IMR-90 (cell line): Measurements from ENCODE around the gene PPP2R5B. TPM values are rescaled to one million over a fixed set of nuclear protein-coding genes. Genes with fewer than 3 reads are reported as not detected.

Experiments
- ATAC-seq: fragments of 200-7000 bp; cut with Tn5 transposase; 2 replicates; pipeline ENCODE4 v1.9.1; 2020; ENCODE audit warnings: low read depth, mild to moderate bottlenecking, moderate library complexity
- BruUV-seq: library from RNA; stranded (reverse); fragments of 400-500 nt; replicated peaks from 2 replicates; lab custom pipeline; 2021; lab: Mats Ljungman, UMichigan
- CTCF ChIA-PET: fragments of 300-600 bp; formaldehyde crosslinking; extraction: SDS; loops from one replicate; lab custom pipeline; 2021; ENCODE audit warnings: antibody characterized with exemption; lab: Yijun Ruan, JAX
- POLR2A ChIA-PET: fragments of 300-600 bp; sonication (Branson Sonifier 250); formaldehyde crosslinking; loops from one replicate; lab custom pipeline; 2022; ENCODE audit warnings: antibody characterized with exemption; ENCODE audit not compliant: unreplicated experiment; lab: Charles Lee
- DNase-seq: peaks from one replicate; pipeline ENCODE4 v3.0.0; 2013
- H2AFZ ChIP-seq: replicated peaks from 2 replicates; pipeline ENCODE3; 2013; ENCODE audit warnings: low read length, mild to moderate bottlenecking; ENCODE audit not compliant: poor library complexity
- H2AK5ac ChIP-seq: 2 replicates; pipeline ENCODE4 v1.6.1; 2013; ENCODE audit warnings: low read depth, low read length, inconsistent platforms
- H2AK9ac ChIP-seq: replicated peaks from 2 replicates; pipeline ENCODE3; 2013; ENCODE audit warnings: mild to moderate bottlenecking, low read depth, low read length, moderate library complexity; ENCODE audit not compliant: poor library complexity
- H2BK120ac ChIP-seq: 2 replicates; pipeline ENCODE4 v1.6.1; 2013; ENCODE audit warnings: low read depth, low read length, inconsistent platforms
- H2BK15ac ChIP-seq: 3 replicates; pipeline ENCODE4 v1.6.1; 2013; ENCODE audit warnings: low read depth, low read length, inconsistent platforms
- H2BK20ac ChIP-seq: 2 replicates; pipeline ENCODE4 v1.6.1; 2013; ENCODE audit warnings: low read depth, mild to moderate bottlenecking, inconsistent platforms, low read length, moderate library complexity
- H2BK5ac ChIP-seq: 2 replicates; pipeline ENCODE4 v1.6.1; 2013; ENCODE audit warnings: mild to moderate bottlenecking, low read depth, low read length, inconsistent platforms; ENCODE audit not compliant: poor library complexity, severe bottlenecking
- H3K14ac ChIP-seq: replicated peaks from 2 replicates; pipeline ENCODE4 v1.6.1; 2013; ENCODE audit warnings: low read depth, low read length, inconsistent platforms
- H3K18ac ChIP-seq: 2 replicates; pipeline ENCODE4 v1.6.1; 2013; ENCODE audit warnings: low read depth, low read length, control low read depth
- H3K23ac ChIP-seq: 2 replicates; pipeline ENCODE4 v1.6.1; 2013; ENCODE audit warnings: low read depth, low read length, inconsistent platforms
- H3K27ac ChIP-seq: 2 replicates; pipeline ENCODE4 v1.5.1; 2013; ENCODE audit warnings: mild to moderate bottlenecking, control low read depth, low read length; ENCODE audit not compliant: insufficient read depth
- H3K27me3 ChIP-seq: 2 replicates; pipeline ENCODE4 v1.6.1; 2013; ENCODE audit warnings: low read length; ENCODE audit not compliant: control insufficient read depth, insufficient read depth
- H3K36me3 ChIP-seq: 2 replicates; pipeline ENCODE4 v1.6.1; 2013; ENCODE audit warnings: low read length, mixed read lengths; ENCODE audit not compliant: control insufficient read depth, insufficient read depth
- H3K4ac ChIP-seq: 2 replicates; pipeline ENCODE4 v1.6.1; 2013; ENCODE audit warnings: low read depth, low read length, inconsistent platforms
- H3K4me1 ChIP-seq: 2 replicates; pipeline ENCODE4 v1.6.1; 2013; ENCODE audit warnings: low read length, mixed read lengths; ENCODE audit not compliant: control insufficient read depth, insufficient read depth
- H3K4me2 ChIP-seq: 2 replicates; pipeline ENCODE4 v1.6.1; 2013; ENCODE audit warnings: low read depth, mild to moderate bottlenecking, control low read depth, low read length, moderate library complexity
- H3K4me3 ChIP-seq: 2 replicates; pipeline ENCODE4 v1.5.1; 2013; ENCODE audit warnings: low read depth, mild to moderate bottlenecking, control low read depth, low read length, moderate library complexity; ENCODE audit not compliant: insufficient read depth
- H3K56ac ChIP-seq: 2 replicates; pipeline ENCODE4 v1.6.1; 2013; ENCODE audit warnings: low read length, inconsistent platforms; ENCODE audit not compliant: insufficient read depth; ENCODE audit errors: extremely low read depth
- H3K79me1 ChIP-seq, 2 experiments: 2 replicates each; pipeline ENCODE4 v1.6.1; 2013; ENCODE audit warnings: low read length in 2 of 2, inconsistent platforms in 1 of 2, low read depth in 1 of 2
- H3K9ac ChIP-seq: 2 replicates; pipeline ENCODE4 v1.6.1; 2013; ENCODE audit warnings: low read depth, low read length, control low read depth
- H3K9me1 ChIP-seq: 2 replicates; pipeline ENCODE4 v1.6.1; 2013; ENCODE audit warnings: low read length, inconsistent platforms; ENCODE audit not compliant: insufficient read depth
- H3K9me3 ChIP-seq: 2 replicates; pipeline ENCODE4 v1.6.1; 2013; ENCODE audit warnings: low read length; ENCODE audit not compliant: control insufficient read depth, insufficient read depth
- H4K20me1 ChIP-seq: 2 replicates; pipeline ENCODE4 v1.6.1; 2013; ENCODE audit warnings: low read length, inconsistent platforms; ENCODE audit not compliant: insufficient read depth
- H4K5ac ChIP-seq: 2 replicates; pipeline ENCODE4 v1.6.1; 2013; ENCODE audit warnings: mild to moderate bottlenecking, low read depth, low read length, control low read depth
- H4K8ac ChIP-seq, 2 experiments: 2 replicates each; pipeline ENCODE4 v1.6.1; 2013; ENCODE audit warnings: low read depth in 2 of 2, low read length in 2 of 2, control low read depth in 1 of 2, inconsistent platforms in 1 of 2
- H4K91ac ChIP-seq: 2 replicates; pipeline ENCODE4 v1.6.1; 2013; ENCODE audit warnings: low read depth, low read length, inconsistent platforms; ENCODE audit not compliant: insufficient read depth
- BHLHE40 ChIP-seq: fragments of 150-350 bp; IDR thresholded peaks from 2 replicates; pipeline ENCODE4 v1.6.1; 2016; ENCODE audit warnings: mild to moderate bottlenecking, low read depth, low read length
- CEBPB ChIP-seq: IDR thresholded peaks from 2 replicates; pipeline ENCODE4 v1.6.1; 2012; ENCODE audit warnings: low read depth, low read length, improper control_type of control experiment
- CHD1 ChIP-seq: IDR thresholded peaks from 2 replicates; pipeline ENCODE4 v1.6.1; 2012; ENCODE audit warnings: low read depth, low read length, improper control_type of control experiment
- ELK1 ChIP-seq: fragments of 150-350 bp; IDR thresholded peaks from 2 replicates; pipeline ENCODE4 v1.6.1; 2016; ENCODE audit warnings: low read depth, mild to moderate bottlenecking, low read length, moderate library complexity, borderline replicate concordance
- FOS ChIP-seq: fragments of 150-350 bp; IDR thresholded peaks from 2 replicates; pipeline ENCODE4 v1.6.1; 2016; ENCODE audit warnings: low read depth, low read length
- MAFK ChIP-seq: IDR thresholded peaks from 2 replicates; pipeline ENCODE4 v1.6.1; 2012; ENCODE audit warnings: low read depth, low read length, improper control_type of control experiment
- MAZ ChIP-seq: IDR thresholded peaks from 2 replicates; pipeline ENCODE4 v1.6.1; 2012; ENCODE audit warnings: low read depth, mild to moderate bottlenecking, low read length, improper control_type of control experiment, moderate library complexity, borderline replicate concordance
- MXI1 ChIP-seq: IDR thresholded peaks from 2 replicates; pipeline ENCODE4 v1.6.1; 2012; ENCODE audit warnings: low read depth, mild to moderate bottlenecking, low read length, moderate library complexity, borderline replicate concordance
- NFE2L2 ChIP-seq: fragments of 150-350 bp; IDR thresholded peaks from 2 replicates; pipeline ENCODE4 v1.6.1; 2016; ENCODE audit warnings: low read depth, mild to moderate bottlenecking, low read length
- POLR2A ChIP-seq: IDR thresholded peaks from 2 replicates; pipeline ENCODE4 v1.6.1; 2012; ENCODE audit warnings: mild to moderate bottlenecking, low read depth, low read length
- RAD21 ChIP-seq: IDR thresholded peaks from 2 replicates; pipeline ENCODE4 v1.6.1; 2012; ENCODE audit warnings: low read length, improper control_type of control experiment
- RCOR1 ChIP-seq: IDR thresholded peaks from 2 replicates; pipeline ENCODE4 v1.6.1; 2012; ENCODE audit warnings: mild to moderate bottlenecking, low read length, improper control_type of control experiment; ENCODE audit not compliant: insufficient replicate concordance
- RFX5 ChIP-seq: IDR thresholded peaks from 2 replicates; pipeline ENCODE4 v1.8.0; 2012; ENCODE audit warnings: low read depth, mild to moderate bottlenecking, low read length, moderate library complexity
- SMC3 ChIP-seq: fragments of 150-350 bp; IDR thresholded peaks from 2 replicates; pipeline ENCODE4 v1.6.1; 2016; ENCODE audit warnings: low read depth, mild to moderate bottlenecking, antibody characterized with exemption, low read length, moderate library complexity
- USF2 ChIP-seq: fragments of 150-350 bp; IDR thresholded peaks from 2 replicates; pipeline ENCODE4 v1.6.1; 2017; ENCODE audit warnings: mild to moderate bottlenecking, antibody characterized with exemption, low read length, low read depth
- WGBS, 2 experiments: methylation state at CpG; one replicate each; pipeline versions ENCODE4 v1.1.5 to v1.1.7; 2013; ENCODE audit warnings: missing lambda C conversion rate in 2 of 2; ENCODE audit not compliant: insufficient read length in 1 of 2; ENCODE audit errors: extremely low coverage in 2 of 2; 5-methylcytosine and 5-hydroxymethylcytosine counted together
- dilution Hi-C: fragments of 300-500 bp; cut with HindIII; formaldehyde crosslinking; loops from one replicate; pipeline ENCODE4 v1.14.3; 2018; ENCODE audit warnings: low sequenced_read_pairs; ENCODE audit not compliant: unreplicated experiment
- in situ Hi-C: fragments of 300-500 bp; cut with MboI; formaldehyde crosslinking; loops from 3 replicates; pipeline ENCODE4 v1.14.3; 2019; ENCODE audit warnings: low sequenced_read_pairs, inconsistent platforms, mixed read lengths
- intact Hi-C: fragments of 100-400 bp; cut with micrococcal nuclease; formaldehyde crosslinking; loops from 2 replicates; pipeline ENCODE4 v1.10.0; 2022
- polyA plus RNA-seq, 3 experiments: library from polyadenylated mRNA; depleted of rRNA; stranded (reverse); fragments of >200 nt; gene quantifications; 2 replicates each; pipeline ENCODE4 v1.2.3, GENCODE V29; 2012; ENCODE audit warnings: low replicate concordance in 1 of 3
- total RNA-seq: library from RNA; depleted of rRNA; stranded (reverse); fragments of >200 nt; gene quantifications from 2 replicates; pipeline ENCODE4 v1.2.3, GENCODE V29; 2012
- TF ChIP-seq, protein P1 (sequence below): conservative IDR thresholded peaks from 2 replicates; pipeline ENCODE4 v1.5.1; 2012; ENCODE audit warnings: mild to moderate bottlenecking, low read depth, low read length, improper control_type of control experiment

The PPP2R5B gene
- total and polyA plus RNA-seq, 2 of the 4 experiments (the other 2 are of a cell fraction) = 6.5 to 23.6 TPM

DNA sequence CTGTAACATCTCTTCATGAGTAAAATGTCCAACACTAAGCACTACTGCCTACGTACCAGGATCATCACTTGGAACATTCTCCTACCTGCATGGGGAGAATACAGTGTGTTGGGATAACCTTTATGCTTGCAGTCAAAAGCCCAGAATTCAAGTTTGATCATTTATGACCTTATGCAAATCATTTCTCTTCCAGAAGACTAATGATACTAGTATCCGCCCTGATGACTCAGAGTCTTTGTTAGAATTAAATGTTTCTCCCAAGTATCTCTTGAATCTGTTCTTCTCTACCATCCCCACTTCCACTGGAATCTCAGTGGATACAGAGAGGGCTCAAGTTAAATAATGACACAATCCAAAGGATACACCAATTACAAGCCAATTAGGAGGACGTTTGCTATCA, 35.0 kb downstream of the PPP2R5B start:
- Histone ChIP-seq H3K56ac (no peak overlapping the region), H3K27ac (no peak overlapping the region), H4K8ac (no peak overlapping the region), H3K79me1 (no peaks in the 10 kb centered on the region), H2AK5ac (no peak overlapping the region), H3K23ac (no peak overlapping the region), H2BK120ac (no peak overlapping the region), H4K20me1 (no peaks in the 10 kb centered on the region), H3K18ac (no peak overlapping the region), H3K4me3 (no peak overlapping the region), H4K91ac (no peak overlapping the region), H3K9me1 (no peaks in the 10 kb centered on the region), H3K27me3 (peaks cover 5% of the 10 kb centered on the region), H3K14ac (no peak overlapping the region), H3K4ac (no peak overlapping the region), H3K4me1 (no peaks in the 10 kb centered on the region), H2AK9ac (no peak overlapping the region), H4K5ac (no peak overlapping the region), H3K9me3 (no peaks in the 10 kb centered on the region), H3K4me2 (no peak overlapping the region), H2BK5ac (no peak overlapping the region), H3K9ac (no peak overlapping the region), H3K36me3 (no peaks in the 10 kb centered on the region), H2BK15ac (no peak overlapping the region), H2BK20ac (no peak overlapping the region), H2AFZ (no peak overlapping the region)
- dilution Hi-C loops = no loop called here
- ATAC-seq (no peak), DNase-seq (no peak)
- no peak for TF ChIP-seq FOS
- TF ChIP-seq, protein P1, sequence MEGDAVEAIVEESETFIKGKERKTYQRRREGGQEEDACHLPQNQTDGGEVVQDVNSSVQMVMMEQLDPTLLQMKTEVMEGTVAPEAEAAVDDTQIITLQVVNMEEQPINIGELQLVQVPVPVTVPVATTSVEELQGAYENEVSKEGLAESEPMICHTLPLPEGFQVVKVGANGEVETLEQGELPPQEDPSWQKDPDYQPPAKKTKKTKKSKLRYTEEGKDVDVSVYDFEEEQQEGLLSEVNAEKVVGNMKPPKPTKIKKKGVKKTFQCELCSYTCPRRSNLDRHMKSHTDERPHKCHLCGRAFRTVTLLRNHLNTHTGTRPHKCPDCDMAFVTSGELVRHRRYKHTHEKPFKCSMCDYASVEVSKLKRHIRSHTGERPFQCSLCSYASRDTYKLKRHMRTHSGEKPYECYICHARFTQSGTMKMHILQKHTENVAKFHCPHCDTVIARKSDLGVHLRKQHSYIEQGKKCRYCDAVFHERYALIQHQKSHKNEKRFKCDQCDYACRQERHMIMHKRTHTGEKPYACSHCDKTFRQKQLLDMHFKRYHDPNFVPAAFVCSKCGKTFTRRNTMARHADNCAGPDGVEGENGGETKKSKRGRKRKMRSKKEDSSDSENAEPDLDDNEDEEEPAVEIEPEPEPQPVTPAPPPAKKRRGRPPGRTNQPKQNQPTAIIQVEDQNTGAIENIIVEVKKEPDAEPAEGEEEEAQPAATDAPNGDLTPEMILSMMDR = no peak
- TF ChIP-seq RFX5 = no peak
- TF ChIP-seq BHLHE40 = no peak
- TF ChIP-seq MAZ = no peak
- no peak for TF ChIP-seq MXI1
- TF ChIP-seq POLR2A = no peak
- no peak for TF ChIP-seq RCOR1
- TF ChIP-seq CEBPB = no peak
- TF ChIP-seq RAD21 = no peak
- TF ChIP-seq USF2 = no peak
- TF ChIP-seq CHD1 = no peak
- no peak for TF ChIP-seq MAFK
- TF ChIP-seq NFE2L2 = no peak
- TF ChIP-seq SMC3 = no peak
- no peak for TF ChIP-seq ELK1
- BruUV-seq = no TSS peak
- ChIA-PET POLR2A (no interaction called here), CTCF (no interaction called here)
- intact Hi-C loops = no loop called here
- in situ Hi-C loops = no loop called here
- no CpG with 5 or more reads among the region's 3 CpGs for WGBS, 2 experiments
